Thyroid gland (tissue), 4 donors: ENCODE measurements around the gene TASOR2.

ENCODE experiments used
- CTCF ChIP-seq, 6 experiments: fragments of 200-600 bp in 3 of 6; fragments of 450-650 bp in 3 of 6; sonication (generic) in 3 of 6; IDR thresholded peaks; one replicate each; pipeline ENCODE4 v1.5.1; 2016 to 2019; ENCODE audit warnings: antibody characterized with exemption in 6 of 6, mild to moderate bottlenecking in 2 of 6, inconsistent platforms in 1 of 6, moderate library complexity in 1 of 6
- POLR2A ChIP-seq, 2 donors: fragments of 450-650 bp; IDR thresholded peaks; one replicate each; pipeline ENCODE4 v1.6.1; 2017; ENCODE audit warnings: antibody characterized with exemption in 2 of 2, mild to moderate bottlenecking in 2 of 2, moderate library complexity in 1 of 2

GRCh38 chr10:5645944-5646617 is 38.6 kb upstream of the TASOR2 start:
- TF ChIP-seq POLR2A (IDR thresholded peaks at IDR 0.05) (no peak), CTCF (IDR thresholded peaks at IDR 0.05) (no peak)
